ENCODE results near the gene CSRNP2. TPM values are rescaled to one million over a fixed set of nuclear protein-coding genes. Genes with fewer than 3 reads are reported as not detected.

Gene CSRNP2
- total and polyA plus RNA-seq, 2 of the 8 experiments (the other 6 are each of a cell fraction or from before 2014, with no cell fraction given) = 13.7 to 34.0 TPM

DNA sequence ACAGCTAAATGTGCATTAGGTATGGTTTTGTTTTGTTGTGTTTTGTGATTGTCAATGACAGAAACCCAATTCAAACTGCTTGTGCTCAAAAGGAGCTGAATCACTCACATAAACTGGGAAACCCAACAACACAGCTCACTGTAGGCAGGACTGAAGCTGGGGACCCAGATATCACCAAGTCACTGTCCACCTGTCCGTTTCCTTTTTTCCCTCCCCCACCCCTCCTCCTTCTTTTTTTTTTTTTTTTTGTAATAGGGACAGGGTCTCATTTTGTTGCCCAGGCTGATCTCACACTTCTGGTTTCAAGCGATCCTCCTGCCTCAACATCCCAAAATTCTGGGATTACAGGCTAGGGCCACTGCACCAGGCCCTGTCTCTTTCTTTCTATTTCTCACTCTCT, 50.3 kb downstream of the CSRNP2 start:
- TF ChIP-seq HDAC2 (IDR thresholded peaks at IDR 0.05; ENCODE audit: borderline replicate concordance in 1 of 2, low read depth in 2 of 2, low read length in 2 of 2) (no peak), TAF1 (IDR thresholded peaks at IDR 0.05; ENCODE audit: low read depth, low read length) (no peak), RFX5 (IDR thresholded peaks at IDR 0.05; ENCODE audit: borderline replicate concordance, low read depth, low read length) (no peak), RNF2 (IDR thresholded peaks at IDR 0.05; ENCODE audit: borderline replicate concordance, low read depth, low read length, missing control alignments, poor library complexity, severe bottlenecking) (no peak), BCL11A (IDR thresholded peaks at IDR 0.05; ENCODE audit: low read depth in 2 of 2, low read length in 2 of 2) (no peak), POU5F1 (IDR thresholded peaks at IDR 0.05; ENCODE audit: low read depth, low read length) (no peak), SRF (IDR thresholded peaks at IDR 0.05; ENCODE audit: low read depth, low read length) (no peak)

More for the DNA sequence above, 50.3 kb downstream of the CSRNP2 start:
- H3K23ac ChIP-seq (ENCODE audit: insufficient read length) = no peak overlapping the region
- ChIA-PET CTCF (ENCODE audit: partially characterized antibody) (interaction anchor here (0.6 to 1.5 kb wide), 5 partner anchors 14 to 840 kb away, joined by 3 to 6 read pairs (median 4); no protein-coding TSS in a partner anchor), POLR2A (ENCODE audit: partially characterized antibody) (interaction anchor here (0.6 to 1.7 kb wide), 3 partner anchors 190 to 270 kb away, joined by 3 to 4 read pairs (median 3); partner anchors contain the start of gene TMPRSS12)
- H4K5ac ChIP-seq (ENCODE audit: insufficient read length, low read depth, low read length) = no peak overlapping the region
- H2BK12ac ChIP-seq (ENCODE audit: low read depth, low read length) = no peak overlapping the region
- no peak overlapping the region for H3K9ac ChIP-seq (replicated peaks in 1 of 4; ENCODE audit: extremely low read depth in 1 of 4, low read depth in 3 of 4, low read length in 3 of 4)
- H2BK20ac ChIP-seq (ENCODE audit: low read length) = no peak overlapping the region
- no peaks in the 10 kb centered on the region for H3K79me1 ChIP-seq (ENCODE audit: low read depth, low read length)
- H3K4ac ChIP-seq (replicated peaks; ENCODE audit: insufficient read length, low read depth, low read length) = no peak overlapping the region
- H3K56ac ChIP-seq (replicated peaks; ENCODE audit: insufficient read length, low read depth, low read length) = no peak overlapping the region
- no peaks in the 10 kb centered on the region for H3K79me2 ChIP-seq (ENCODE audit: control insufficient read depth in 1 of 2, insufficient read depth in 2 of 2, low read length in 2 of 2)
- no peak overlapping the region for H3K14ac ChIP-seq (ENCODE audit: insufficient read length)
- H2BK120ac ChIP-seq (replicated peaks; ENCODE audit: low read depth, low read length) = no peak overlapping the region
- no peak overlapping the region for H3K4me3 ChIP-seq (ENCODE audit: extremely low read depth in 1 of 4, insufficient read depth in 2 of 4, low read depth in 3 of 4, low read length in 4 of 4)
- 85% methylated on average over 2 of the region's 2 CpGs; no CpG with 5 or more reads in 1 of the 2 experiments for WGBS, 2 experiments (ENCODE audit: extremely low coverage in 1 of 2, insufficient coverage in 1 of 2, insufficient read length in 1 of 2, insufficient replicate concordance in 2 of 2, low coverage in 1 of 2, low lambda C conversion rate in 2 of 2, missing lambda C conversion rate in 1 of 2)
- H3K27me3 ChIP-seq (replicated peaks in 1 of 4; ENCODE audit: control insufficient read depth in 3 of 4, extremely low read depth in 1 of 4, insufficient read depth in 3 of 4, low read length in 3 of 4) = no peaks in the 10 kb centered on the region; a peak in 1 of 7 replicates
- H2AFZ ChIP-seq (ENCODE audit: low read length) = no peak overlapping the region
- H3K27ac ChIP-seq (ENCODE audit: low read depth, low read length) = no peak overlapping the region
- H3K36me3 ChIP-seq (ENCODE audit: control insufficient read depth in 2 of 4, insufficient read depth in 4 of 4, low read length in 3 of 4) = no peaks in the 10 kb centered on the region
- DNase-seq (ENCODE audit: low read depth in 1 of 2, low spot score in 2 of 2) (no peak), FAIRE-seq (no peak)
- H3K18ac ChIP-seq (ENCODE audit: extremely low read depth, low read length) = no peak overlapping the region
- H3K9me3 ChIP-seq (ENCODE audit: insufficient read depth in 2 of 2, low read depth in 1 of 2, low read length in 1 of 2) = no peaks in the 10 kb centered on the region
- no peak overlapping the region for H3K4me2 ChIP-seq (ENCODE audit: insufficient read depth in 1 of 2, low read depth in 2 of 2, low read length in 2 of 2)
- no peaks in the 10 kb centered on the region; the same call in 1 of the 2 replicates for H3K23me2 ChIP-seq (ENCODE audit: low read depth, low read length)
- H4K20me1 ChIP-seq (replicated peaks in 1 of 2; ENCODE audit: control insufficient read depth in 1 of 2, insufficient read depth in 2 of 2, low read length in 2 of 2) = no peaks in the 10 kb centered on the region
- H4K91ac ChIP-seq (replicated peaks; ENCODE audit: insufficient read length, low read length) = no peak overlapping the region
- no peak overlapping the region for H4K8ac ChIP-seq (ENCODE audit: extremely low read depth, insufficient read depth, low read length)
- no peak overlapping the region for H2AK5ac ChIP-seq (ENCODE audit: low read depth, low read length)
- no peak overlapping the region for H2BK15ac ChIP-seq (ENCODE audit: low read length)
- H3K4me1 ChIP-seq (replicated peaks in 1 of 4; ENCODE audit: control insufficient read depth in 3 of 4, insufficient read depth in 4 of 4, low read length in 3 of 4) = peaks cover 0 to 4% (median 0%) of the 10 kb centered on the region in 4 experiments; a peak in 1 of 7 replicates
- no peak overlapping the region for H2BK5ac ChIP-seq (ENCODE audit: low read depth, low read length)
